ENCODE measurements around the gene JAZF1.

JAZF1 gene

GRCh38 chr7:28192786-28193585 lies 12.4 kb upstream of the JAZF1 start:
- DNase-seq (ENCODE audit: low read depth): no peak
- no peak overlapping the region for H3K4me3 ChIP-seq (ENCODE audit: low read depth, low read length)
- no peak for TF ChIP-seq CTCF (IDR thresholded peaks at IDR 0.05; ENCODE audit: low read depth, low read length, missing control alignments)

GRCh38 chr7:28191751-28192150 lies 11.2 kb upstream of the JAZF1 start:
- no peak for TF ChIP-seq CTCF (IDR thresholded peaks at IDR 0.05; ENCODE audit: low read depth, low read length, missing control alignments)
- no peak overlapping the region for H3K4me3 ChIP-seq (ENCODE audit: low read depth, low read length)
- DNase-seq (ENCODE audit: low read depth): no peak

GRCh38 chr7:28191184-28191583 lies 10.6 kb upstream of the JAZF1 start:
- DNase-seq (ENCODE audit: low read depth): no peak

GRCh38 chr7:28190077-28190710 lies 9.6 kb upstream of the JAZF1 start:
- H3K4me3 ChIP-seq (ENCODE audit: low read depth, low read length): no peak overlapping the region
- no peak for TF ChIP-seq CTCF (IDR thresholded peaks at IDR 0.05; ENCODE audit: low read depth, low read length, missing control alignments)
- no peak for DNase-seq (ENCODE audit: low read depth)

More at GRCh38 chr7:28191184-28191583, 10.6 kb upstream of the JAZF1 start:
- no peak for TF ChIP-seq CTCF (IDR thresholded peaks at IDR 0.05; ENCODE audit: low read depth, low read length, missing control alignments)
- no peak overlapping the region for H3K4me3 ChIP-seq (ENCODE audit: low read depth, low read length)

- H3K4me3 ChIP-seq (ENCODE audit: low read depth, low read length): no peak overlapping the region
- no peak for DNase-seq (ENCODE audit: low read depth)
- no peak for TF ChIP-seq CTCF (IDR thresholded peaks at IDR 0.05; ENCODE audit: low read depth, low read length, missing control alignments)
Observed at GRCh38 chr7:28187012-28187411, 6.4 kb upstream of the JAZF1 start.

GRCh38 chr7:28183627-28184026 lies 3.0 kb upstream of the JAZF1 start:
- no peak overlapping the region for H3K4me3 ChIP-seq (ENCODE audit: low read depth, low read length)
- no peak for DNase-seq (ENCODE audit: low read depth)
- no peak for TF ChIP-seq CTCF (IDR thresholded peaks at IDR 0.05; ENCODE audit: low read depth, low read length, missing control alignments)
